AG20443 (cell line): ENCODE measurements around the gene CDK15.
"Not testable (repeated sequence)": the region's sequence is repeated elsewhere in the genome, so short reads cannot be mapped to it uniquely, and the experiment has no call there.

Experiments
- DNase-seq: peaks from one replicate; pipeline ENCODE4 v3.0.0; 2012; ENCODE audit warnings: low spot score, mixed read lengths

CDK15 gene

GRCh38 chr2:201806442-201807170 lies at the start of gene CDK15:
TSS of gene CDK15 (plus strand) at chr2:201806537. CDS start at chr2:201806665, 128 bp downstream.
- peak; percentile 36 for DNase-seq

- DNase-seq = no peak
Measured at GRCh38 chr2:201758234-201758633, 48.1 kb upstream of the CDK15 start.

GRCh38 chr2:201758873-201759272 lies 47.5 kb upstream of the CDK15 start:
- DNase-seq = no peak

GRCh38 chr2:201759567-201759966 lies 46.8 kb upstream of the CDK15 start:
- DNase-seq = no peak

- no peak for DNase-seq
Measured at GRCh38 chr2:201761101-201761500, 45.2 kb upstream of the CDK15 start.

- not testable (repeated sequence) for DNase-seq
Measured at GRCh38 chr2:201764469-201764868, 41.9 kb upstream of the CDK15 start.

- DNase-seq = no peak
Measured at GRCh38 chr2:201765799-201766198, 40.5 kb upstream of the CDK15 start.

- peak; percentile 50 for DNase-seq
Measured at GRCh38 chr2:201768918-201769317, 37.4 kb upstream of the CDK15 start.

GRCh38 chr2:201769666-201770373 lies 36.5 kb upstream of the CDK15 start:
- DNase-seq = no peak

- no peak for DNase-seq
Measured at GRCh38 chr2:201773990-201774389, 32.3 kb upstream of the CDK15 start.

- DNase-seq = no peak
Measured at GRCh38 chr2:201774546-201774945, 31.8 kb upstream of the CDK15 start.

GRCh38 chr2:201775326-201775725 lies 31.0 kb upstream of the CDK15 start:
- no peak for DNase-seq

- no peak for DNase-seq
Measured at GRCh38 chr2:201777043-201777442, 29.3 kb upstream of the CDK15 start.

GRCh38 chr2:201777869-201778268 lies 28.5 kb upstream of the CDK15 start:
- no peak for DNase-seq

- DNase-seq = peak; percentile 29
Measured at GRCh38 chr2:201779901-201780673, 26.2 kb upstream of the CDK15 start.

GRCh38 chr2:201780674-201781493 lies 25.5 kb upstream of the CDK15 start, which contains the start of gene ALS2:
TSS of gene ALS2 (minus strand) at chr2:201780933. CDS start at chr2:201768885, 12,048 bp downstream.
- peak; percentile 96 for DNase-seq

- DNase-seq = peak; percentile 28
Measured at GRCh38 chr2:201781557-201782051, 24.7 kb upstream of the CDK15 start.

GRCh38 chr2:201784563-201784962 lies 21.8 kb upstream of the CDK15 start:
- no peak for DNase-seq

- DNase-seq = no peak
Measured at GRCh38 chr2:201785135-201785534, 21.2 kb upstream of the CDK15 start.

- DNase-seq = peak; percentile 41
Measured at GRCh38 chr2:201786471-201786870, 19.9 kb upstream of the CDK15 start.

GRCh38 chr2:201788371-201788770 lies 18.0 kb upstream of the CDK15 start:
- DNase-seq = no peak

GRCh38 chr2:201789395-201789794 lies 16.9 kb upstream of the CDK15 start:
- DNase-seq = no peak
